Activated CD4-positive, alpha-beta memory T cell treated with anti-CD3 and anti-CD28 coated beads for 36 hours (primary cell): ENCODE data around the gene DDX3X. TPM values are rescaled to one million over a fixed set of nuclear protein-coding genes. Genes with fewer than 3 reads are reported as not detected.
"Not testable (repeated sequence)": the region's sequence is repeated elsewhere in the genome, so short reads cannot be mapped to it uniquely, and the experiment has no call there.

Experiments
- CTCF ChIA-PET: fragments of 350-600 bp; sonication (Branson Sonifier 250); formaldehyde crosslinking; loops from one replicate; lab custom pipeline; 2021; ENCODE audit warnings: antibody characterized with exemption, inconsistent platforms; lab: Charles Lee
- POLR2A ChIA-PET: fragments of 350-600 bp; sonication (Branson Sonifier 250); formaldehyde crosslinking; loops from one replicate; lab custom pipeline; 2021; ENCODE audit warnings: antibody characterized with exemption; lab: Charles Lee
- DNase-seq: peaks from one replicate; pipeline ENCODE4 v3.0.0-alpha.2; 2020
- H3K27ac Mint-ChIP-seq: one replicate; pipeline ENCODE4 v1.8.0; 2021; ENCODE audit warnings: mixed read lengths
- H3K27me3 Mint-ChIP-seq: one replicate; pipeline ENCODE4 v1.8.0; 2021; ENCODE audit warnings: mixed read lengths
- H3K36me3 Mint-ChIP-seq: one replicate; pipeline ENCODE4 v1.8.0; 2021; ENCODE audit warnings: mixed read lengths
- H3K4me1 Mint-ChIP-seq: one replicate; pipeline ENCODE4 v1.8.0; 2021; ENCODE audit warnings: low read depth, mixed read lengths
- H3K4me3 Mint-ChIP-seq: one replicate; pipeline ENCODE4 v1.8.0; 2021; ENCODE audit warnings: mild to moderate bottlenecking, mixed read lengths
- H3K9me3 Mint-ChIP-seq: one replicate; pipeline ENCODE4 v1.8.0; 2021; ENCODE audit warnings: mixed read lengths
- intact Hi-C: fragments of 100-400 bp; cut with micrococcal nuclease; formaldehyde crosslinking; loops from one replicate; pipeline ENCODE4 v1.15.1; 2023
- total RNA-seq, 2 experiments: library from RNA; stranded (reverse); gene quantifications; one replicate each; pipeline ENCODE4 v1.2.3, GENCODE V29; 2021

The DDX3X gene
- total RNA-seq, 2 experiments from 2014 or later, result 216 to 218 TPM

- DNase-seq, H3K27me3 Mint-ChIP-seq, H3K27ac Mint-ChIP-seq, H3K9me3 Mint-ChIP-seq, H3K4me3 Mint-ChIP-seq, POLR2A ChIA-PET, intact Hi-C loops, H3K4me1 Mint-ChIP-seq, H3K36me3 Mint-ChIP-seq, CTCF ChIA-PET: not testable (repeated sequence)
These were observed 68.6 kb downstream of the DDX3X start for GRCh38 chrX:41402556-41402955.

GRCh38 chrX:41405551-41405950 lies 71.6 kb downstream of the DDX3X start:
- DNase-seq, result no peak
- CTCF ChIA-PET, result no interaction called here
- no peak overlapping the region for H3K4me3 Mint-ChIP-seq
- H3K27me3 Mint-ChIP-seq, result no peaks in the 10 kb centered on the region
- no peak overlapping the region for H3K27ac Mint-ChIP-seq
- H3K4me1 Mint-ChIP-seq, result peaks cover 5% of the 10 kb centered on the region
- POLR2A ChIA-PET, result no interaction called here
- no peaks in the 10 kb centered on the region for H3K36me3 Mint-ChIP-seq
- no peaks in the 10 kb centered on the region for H3K9me3 Mint-ChIP-seq
- intact Hi-C loops, result no loop called here

GRCh38 chrX:41406201-41406600 lies 72.2 kb downstream of the DDX3X start:
- DNase-seq, result no peak
- H3K36me3 Mint-ChIP-seq, result no peaks in the 10 kb centered on the region
- H3K27me3 Mint-ChIP-seq, result no peaks in the 10 kb centered on the region
- CTCF ChIA-PET, result no interaction called here
- no peak overlapping the region for H3K27ac Mint-ChIP-seq
- no peak overlapping the region for H3K4me3 Mint-ChIP-seq
- intact Hi-C loops, result no loop called here
- H3K4me1 Mint-ChIP-seq, result peaks cover 5% of the 10 kb centered on the region
- POLR2A ChIA-PET, result no interaction called here
- no peaks in the 10 kb centered on the region for H3K9me3 Mint-ChIP-seq

GRCh38 chrX:41407816-41408215 lies 73.9 kb downstream of the DDX3X start:
- ChIA-PET CTCF (no interaction called here), POLR2A (no interaction called here)
- no peak for DNase-seq
- no peaks in the 10 kb centered on the region for H3K36me3 Mint-ChIP-seq
- no peak overlapping the region for H3K4me3 Mint-ChIP-seq
- no peaks in the 10 kb centered on the region for H3K9me3 Mint-ChIP-seq
- no peak overlapping the region for H3K27ac Mint-ChIP-seq
- intact Hi-C loops, result no loop called here
- peaks cover 5% of the 10 kb centered on the region for H3K4me1 Mint-ChIP-seq
- H3K27me3 Mint-ChIP-seq, result no peaks in the 10 kb centered on the region

GRCh38 chrX:41408576-41408975 lies 74.6 kb downstream of the DDX3X start:
- intact Hi-C loops, result no loop called here
- Mint-ChIP-seq H3K27me3 (no peaks in the 10 kb centered on the region), H3K4me1 (no peaks in the 10 kb centered on the region), H3K36me3 (no peaks in the 10 kb centered on the region), H3K27ac (no peak overlapping the region), H3K4me3 (no peak overlapping the region), H3K9me3 (no peaks in the 10 kb centered on the region)
- ChIA-PET CTCF (no interaction called here), POLR2A (no interaction called here)
- DNase-seq, result no peak

GRCh38 chrX:41409006-41409405 lies 75.0 kb downstream of the DDX3X start:
- H3K9me3 Mint-ChIP-seq, result no peaks in the 10 kb centered on the region
- DNase-seq, result no peak
- H3K36me3 Mint-ChIP-seq, result no peaks in the 10 kb centered on the region
- intact Hi-C loops, result no loop called here
- CTCF ChIA-PET, result no interaction called here
- no peak overlapping the region for H3K4me3 Mint-ChIP-seq
- H3K27ac Mint-ChIP-seq, result no peak overlapping the region
- POLR2A ChIA-PET, result no interaction called here
- H3K27me3 Mint-ChIP-seq, result no peaks in the 10 kb centered on the region
- no peaks in the 10 kb centered on the region for H3K4me1 Mint-ChIP-seq

GRCh38 chrX:41411222-41411621 lies 77.3 kb downstream of the DDX3X start:
- H3K4me3 Mint-ChIP-seq, H3K9me3 Mint-ChIP-seq, H3K36me3 Mint-ChIP-seq, H3K4me1 Mint-ChIP-seq, H3K27ac Mint-ChIP-seq, POLR2A ChIA-PET, H3K27me3 Mint-ChIP-seq, intact Hi-C loops, DNase-seq: not testable (repeated sequence)
- CTCF ChIA-PET, result interaction anchor here (1.5 kb wide), 1 partner anchor 31 kb away, joined by 3 read pairs; no protein-coding TSS in a partner anchor

- H3K9me3 Mint-ChIP-seq, result no peaks in the 10 kb centered on the region
- intact Hi-C loops, result no loop called here
- H3K27ac Mint-ChIP-seq, result no peak overlapping the region
- DNase-seq, result peak; percentile 11
- no peak overlapping the region for H3K4me3 Mint-ChIP-seq
- H3K36me3 Mint-ChIP-seq, result no peaks in the 10 kb centered on the region
- ChIA-PET CTCF (interaction anchor here (0.7 to 1.5 kb wide), 2 partner anchors 30 to 582 kb away, joined by 3 read pairs; no protein-coding TSS in a partner anchor), POLR2A (interaction anchor here (0.6 kb wide), 1 partner anchor 28 kb away, joined by 3 read pairs; no protein-coding TSS in a partner anchor)
- no peaks in the 10 kb centered on the region for H3K4me1 Mint-ChIP-seq
- no peaks in the 10 kb centered on the region for H3K27me3 Mint-ChIP-seq
These were observed 78.5 kb downstream of the DDX3X start for GRCh38 chrX:41412261-41413081.

Other genes with a start within 250 kb of the DDX3X start
- 10 to 100 TPM; 55.8 to 57.5 TPM for gene USP9X, start 248.7 kb upstream of the DDX3X start, total RNA-seq
- gene NYX, start 113.2 kb downstream of the DDX3X start, total RNA-seq, result not detected